ENCODE results near the gene ABHD17C. TPM values are rescaled to one million over a fixed set of nuclear protein-coding genes. Genes with fewer than 3 reads are reported as not detected.

Gene ABHD17C
- total and polyA plus RNA-seq, 2 experiments from 2014 or later: 11.3 to 23.8 TPM

- TF ChIP-seq STAT1 (IDR thresholded peaks at IDR 0.05; ENCODE audit: unreplicated experiment) (no peak), EZH2 (IDR thresholded peaks at IDR 0.05; ENCODE audit: low read depth, unreplicated experiment) (no peak)
- H3K9me2 ChIP-seq (ENCODE audit: insufficient read depth): peaks cover 4% of the 10 kb centered on the region; the same call in 1 of the 2 replicates
- H3K4me1 ChIP-seq (ENCODE audit: insufficient read depth): 0 out of 2 replicates have a peak, but pooled peaks cover 8% of the 10 kb centered on the region
- DNase-seq (ENCODE audit: low spot score) (no peak), ATAC-seq (no peak)
- H2AFZ ChIP-seq: no peak overlapping the region
- no peak overlapping the region for H3K4me2 ChIP-seq
- no peaks in the 10 kb centered on the region for H3K36me3 Mint-ChIP-seq (ENCODE audit: low read depth)
- peaks cover 7% of the 10 kb centered on the region for H3K4me1 Mint-ChIP-seq
- no peak overlapping the region for H3K27ac Mint-ChIP-seq
- no peaks in the 10 kb centered on the region for H3K36me3 ChIP-seq (ENCODE audit: insufficient read depth)
- H3K27me3 ChIP-seq (ENCODE audit: insufficient read depth): no peaks in the 10 kb centered on the region
- no peaks in the 10 kb centered on the region for H3F3A ChIP-seq (replicated peaks; ENCODE audit: low read depth)
- H3K4me3 Mint-ChIP-seq: no peak overlapping the region
- no peaks in the 10 kb centered on the region for H3K79me2 ChIP-seq (replicated peaks; ENCODE audit: insufficient read depth)
- no peaks in the 10 kb centered on the region for H4K20me1 ChIP-seq (replicated peaks; ENCODE audit: insufficient read depth)
- no peak overlapping the region for H3K27ac ChIP-seq (ENCODE audit: low read depth)
- H3K27me3 Mint-ChIP-seq (ENCODE audit: insufficient read depth, low read depth, poor library complexity): peaks cover 6% of the 10 kb centered on the region
- H3K9me3 Mint-ChIP-seq: no peaks in the 10 kb centered on the region; the same call in 2 of the 3 replicates
- no peak overlapping the region for H3K4me3 ChIP-seq
Measured at GRCh38 chr15:80764535-80764934, 69.4 kb downstream of the ABHD17C start.

- Mint-ChIP-seq H3K9me3 (no peaks in the 10 kb centered on the region; the same call in 2 of the 3 replicates), H3K4me3 (no peak overlapping the region), H3K4me1 (peaks cover 7% of the 10 kb centered on the region), H3K27me3 (ENCODE audit: insufficient read depth, low read depth, poor library complexity) (peaks cover 6% of the 10 kb centered on the region), H3K27ac (no peak overlapping the region), H3K36me3 (ENCODE audit: low read depth) (no peaks in the 10 kb centered on the region)
- Histone ChIP-seq H3K36me3 (ENCODE audit: insufficient read depth) (no peaks in the 10 kb centered on the region), H2AFZ (no peak overlapping the region), H3K4me1 (ENCODE audit: insufficient read depth) (0 out of 2 replicates have a peak, but pooled peaks cover 8% of the 10 kb centered on the region), H3K4me3 (no peak overlapping the region), H3K9me2 (ENCODE audit: insufficient read depth) (peaks cover 9% of the 10 kb centered on the region), H3K79me2 (replicated peaks; ENCODE audit: insufficient read depth) (no peaks in the 10 kb centered on the region), H3K27ac (ENCODE audit: low read depth) (no peak overlapping the region), H3F3A (replicated peaks; ENCODE audit: low read depth) (no peaks in the 10 kb centered on the region), H4K20me1 (replicated peaks; ENCODE audit: insufficient read depth) (no peaks in the 10 kb centered on the region), H3K27me3 (ENCODE audit: insufficient read depth) (no peaks in the 10 kb centered on the region), H3K4me2 (no peak overlapping the region)
- TF ChIP-seq ETS1 (IDR thresholded peaks at IDR 0.05) (no peak), EZH2phosphoT487 (IDR thresholded peaks at IDR 0.05; ENCODE audit: unreplicated experiment) (no peak)
- ATAC-seq (no peak), DNase-seq (ENCODE audit: low spot score) (no peak)
Measured at GRCh38 chr15:80766275-80766674, 71.2 kb downstream of the ABHD17C start.

- Histone ChIP-seq H3K4me3 (no peak overlapping the region), H3K9me2 (ENCODE audit: insufficient read depth) (peaks cover 9% of the 10 kb centered on the region), H3K27ac (ENCODE audit: low read depth) (no peak overlapping the region), H4K20me1 (replicated peaks; ENCODE audit: insufficient read depth) (no peaks in the 10 kb centered on the region), H3K4me1 (ENCODE audit: insufficient read depth) (0 out of 2 replicates have a peak, but pooled peaks cover 8% of the 10 kb centered on the region), H3K79me2 (replicated peaks; ENCODE audit: insufficient read depth) (no peaks in the 10 kb centered on the region), H2AFZ (no peak overlapping the region), H3K27me3 (ENCODE audit: insufficient read depth) (no peaks in the 10 kb centered on the region), H3K4me2 (no peak overlapping the region), H3F3A (replicated peaks; ENCODE audit: low read depth) (no peaks in the 10 kb centered on the region), H3K36me3 (ENCODE audit: insufficient read depth) (no peaks in the 10 kb centered on the region)
- H3K4me3 Mint-ChIP-seq: no peak overlapping the region
- peaks cover 8% of the 10 kb centered on the region for H3K4me1 Mint-ChIP-seq
- H3K27me3 Mint-ChIP-seq (ENCODE audit: insufficient read depth, low read depth, poor library complexity): peaks cover 6% of the 10 kb centered on the region
- ATAC-seq (no peak), DNase-seq (ENCODE audit: low spot score) (no peak)
- H3K9me3 Mint-ChIP-seq: no peaks in the 10 kb centered on the region
- no peak overlapping the region for H3K27ac Mint-ChIP-seq
- H3K36me3 Mint-ChIP-seq (ENCODE audit: low read depth): no peaks in the 10 kb centered on the region
- TF ChIP-seq REST (IDR thresholded peaks at IDR 0.05; ENCODE audit: unreplicated experiment): no peak
- no peak for TF ChIP-seq STAT1 (IDR thresholded peaks at IDR 0.05; ENCODE audit: unreplicated experiment)
- no peak for TF ChIP-seq CREB1 (CRISPR knock-in tag; IDR thresholded peaks at IDR 0.05; ENCODE audit: low read depth)
- TF ChIP-seq CTCF (conservative IDR thresholded peaks at IDR 0.05; ENCODE audit: low read depth in 2 of 2): no peak
- no peak for TF ChIP-seq ZNF331 (CRISPR knock-in tag; IDR thresholded peaks at IDR 0.05; ENCODE audit: low read depth)
- TF ChIP-seq ZNF114 (CRISPR knock-in tag; IDR thresholded peaks at IDR 0.05): no peak
- no peak for TF ChIP-seq ETS1 (IDR thresholded peaks at IDR 0.05)
Measured at GRCh38 chr15:80768158-80768557, 73.0 kb downstream of the ABHD17C start.
